ENCODE data around the gene CCDC88B. TPM values are rescaled to one million over a fixed set of nuclear protein-coding genes. Genes with fewer than 3 reads are reported as not detected.
"Not testable (repeated sequence)": the region's sequence is repeated elsewhere in the genome, so short reads cannot be mapped to it uniquely, and the experiment has no call there.

The CCDC88B gene
- total RNA-seq, 1 donor: 1.2 TPM

DNA sequence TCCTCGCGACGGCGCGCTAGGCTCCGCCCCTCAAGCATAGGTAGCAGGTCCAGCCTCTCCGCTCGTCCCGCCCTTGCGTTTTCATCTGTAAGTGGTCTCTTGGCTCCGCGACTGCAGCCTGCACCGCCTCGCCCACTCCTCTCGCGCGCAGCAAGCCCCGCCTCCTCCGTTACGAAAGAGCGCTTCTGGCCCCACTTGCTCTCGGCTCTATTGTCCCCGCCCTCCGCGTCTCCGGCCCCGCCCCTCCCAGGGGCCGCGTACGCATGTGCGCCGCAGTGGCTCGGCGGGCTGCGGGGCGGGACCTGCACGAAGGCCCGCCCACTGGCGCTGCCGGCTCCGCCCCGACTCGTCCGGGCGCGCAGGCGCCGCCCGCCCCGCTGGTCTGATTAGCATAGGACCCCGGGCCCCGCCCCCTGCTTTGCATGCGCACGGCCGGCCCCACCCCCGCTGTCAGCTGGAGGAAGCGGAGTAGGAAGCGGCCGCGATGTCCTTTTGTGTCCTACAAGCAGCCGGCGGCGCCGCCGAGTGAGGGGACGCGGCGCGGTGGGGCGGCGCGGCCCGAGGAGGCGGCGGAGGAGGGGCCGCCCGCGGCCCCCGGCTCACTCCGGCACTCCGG, 34.8 kb upstream of the CCDC88B start, which contains the start of gene ESRRA:
ESRRA (plus strand) TSS at position 450 of the 616 bp plus-strand sequence. CDS start 1,656 bp downstream, outside the sequence.
- DNase-seq (ENCODE audit: low read depth): peak; percentile 94
- TF ChIP-seq, protein P1, sequence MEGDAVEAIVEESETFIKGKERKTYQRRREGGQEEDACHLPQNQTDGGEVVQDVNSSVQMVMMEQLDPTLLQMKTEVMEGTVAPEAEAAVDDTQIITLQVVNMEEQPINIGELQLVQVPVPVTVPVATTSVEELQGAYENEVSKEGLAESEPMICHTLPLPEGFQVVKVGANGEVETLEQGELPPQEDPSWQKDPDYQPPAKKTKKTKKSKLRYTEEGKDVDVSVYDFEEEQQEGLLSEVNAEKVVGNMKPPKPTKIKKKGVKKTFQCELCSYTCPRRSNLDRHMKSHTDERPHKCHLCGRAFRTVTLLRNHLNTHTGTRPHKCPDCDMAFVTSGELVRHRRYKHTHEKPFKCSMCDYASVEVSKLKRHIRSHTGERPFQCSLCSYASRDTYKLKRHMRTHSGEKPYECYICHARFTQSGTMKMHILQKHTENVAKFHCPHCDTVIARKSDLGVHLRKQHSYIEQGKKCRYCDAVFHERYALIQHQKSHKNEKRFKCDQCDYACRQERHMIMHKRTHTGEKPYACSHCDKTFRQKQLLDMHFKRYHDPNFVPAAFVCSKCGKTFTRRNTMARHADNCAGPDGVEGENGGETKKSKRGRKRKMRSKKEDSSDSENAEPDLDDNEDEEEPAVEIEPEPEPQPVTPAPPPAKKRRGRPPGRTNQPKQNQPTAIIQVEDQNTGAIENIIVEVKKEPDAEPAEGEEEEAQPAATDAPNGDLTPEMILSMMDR (IDR thresholded peaks at IDR 0.05; ENCODE audit: insufficient read depth, low read length): no peak
- peak within 1 kb of the TSS; percentile 78 for H3K4me3 ChIP-seq (ENCODE audit: low read depth, low read length)

DNA sequence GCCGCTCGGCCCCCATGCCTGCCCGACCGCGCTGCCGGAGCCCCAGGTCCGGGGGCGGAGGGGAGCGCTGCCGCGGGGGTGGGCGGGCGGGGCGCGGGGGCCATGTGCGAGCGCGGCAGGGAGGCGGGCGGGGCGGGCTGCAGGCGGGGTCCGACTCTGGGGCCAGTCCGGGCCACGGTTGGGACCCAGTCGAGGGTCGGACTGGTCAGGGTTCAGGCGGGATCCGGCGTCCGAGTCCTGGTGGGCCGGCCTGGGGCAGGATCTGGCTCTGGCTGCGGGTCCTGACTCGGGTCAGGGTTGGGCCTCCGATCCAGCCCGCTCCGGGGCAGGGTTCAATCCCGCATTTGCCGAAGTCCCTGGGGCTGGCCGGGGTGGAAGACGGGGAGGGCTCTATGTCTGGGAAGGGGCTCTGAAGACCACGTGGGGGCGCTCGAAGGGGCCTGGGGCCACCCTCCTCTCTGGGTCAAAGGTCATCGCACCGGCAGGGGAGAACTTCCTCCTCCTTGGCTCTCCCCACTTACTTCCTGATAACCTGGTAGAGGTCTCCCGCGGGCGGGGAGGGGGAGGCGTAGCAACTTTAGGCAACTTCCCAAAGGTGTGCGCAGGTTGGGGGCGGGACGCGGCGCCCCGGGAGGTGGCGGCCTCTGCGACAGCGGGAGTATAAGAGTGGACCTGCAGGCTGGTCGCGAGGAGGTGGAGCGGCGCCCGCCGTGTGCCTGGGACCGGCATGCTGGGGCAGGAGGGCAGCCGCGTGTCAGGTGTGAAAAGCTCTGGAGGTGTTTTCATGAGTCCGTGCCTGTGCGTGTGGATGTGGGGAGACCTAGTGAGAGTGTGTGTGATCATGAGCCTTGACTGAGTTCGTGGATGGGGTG, 34.1 kb upstream of the CCDC88B start:
- H3K4me3 ChIP-seq (ENCODE audit: low read depth, low read length): peak overlapping the region; percentile 74
- TF ChIP-seq, protein P1 (IDR thresholded peaks at IDR 0.05; ENCODE audit: insufficient read depth, low read length): no peak
- no peak for DNase-seq (ENCODE audit: low read depth)

DNA sequence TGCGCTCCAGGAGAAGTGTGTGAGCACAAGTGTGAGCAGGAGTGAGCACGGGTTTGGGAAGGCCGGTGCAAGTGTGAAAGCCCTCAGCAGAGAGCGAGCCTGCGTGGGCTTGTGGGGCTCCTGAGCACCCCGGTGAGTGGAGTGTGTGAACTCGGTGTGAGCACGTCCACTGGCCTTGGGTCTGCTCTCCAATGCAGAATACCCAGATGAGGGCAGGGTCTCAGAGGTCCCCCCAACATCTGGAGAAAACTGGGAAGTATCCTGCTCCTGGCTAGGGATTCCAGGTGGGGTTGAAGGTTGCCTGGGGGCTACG, 33.5 kb upstream of the CCDC88B start:
- H3K4me3 ChIP-seq (ENCODE audit: low read depth, low read length): peak overlapping the region; percentile 74
- no peak for DNase-seq (ENCODE audit: low read depth)
- TF ChIP-seq, protein P1 (IDR thresholded peaks at IDR 0.05; ENCODE audit: insufficient read depth, low read length): no peak

DNA sequence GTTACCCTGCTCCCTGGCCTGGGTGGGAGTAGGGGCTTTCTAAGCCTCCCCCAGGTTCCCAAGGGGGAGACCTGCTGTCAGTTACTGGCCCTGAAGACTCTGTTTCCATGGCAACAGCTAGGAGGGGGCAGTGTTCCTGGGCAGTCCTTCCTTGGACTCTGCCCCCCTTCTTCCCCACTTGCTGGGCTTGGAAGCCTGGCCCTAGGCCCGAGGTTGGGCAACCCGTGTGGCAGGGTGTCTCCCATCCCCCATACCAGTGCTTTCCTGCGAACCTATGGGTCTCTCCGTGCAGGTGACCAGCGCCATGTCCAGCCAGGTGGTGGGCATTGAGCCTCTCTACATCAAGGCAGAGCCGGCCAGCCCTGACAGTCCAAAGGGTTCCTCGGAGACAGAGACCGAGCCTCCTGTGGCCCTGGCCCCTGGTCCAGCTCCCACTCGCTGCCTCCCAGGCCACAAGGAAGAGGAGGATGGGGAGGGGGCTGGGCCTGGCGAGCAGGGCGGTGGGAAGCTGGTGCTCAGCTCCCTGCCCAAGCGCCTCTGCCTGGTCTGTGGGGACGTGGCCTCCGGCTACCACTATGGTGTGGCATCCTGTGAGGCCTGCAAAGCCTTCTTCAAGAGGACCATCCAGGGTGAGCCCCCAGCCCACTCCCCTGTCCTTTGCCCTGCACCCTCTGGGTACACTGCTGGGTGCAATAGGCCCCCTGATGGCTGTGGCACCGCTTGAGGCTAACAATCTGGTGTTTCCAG, 33.0 kb upstream of the CCDC88B start:
- TF ChIP-seq, protein P1 (IDR thresholded peaks at IDR 0.05; ENCODE audit: insufficient read depth, low read length): no peak

DNA sequence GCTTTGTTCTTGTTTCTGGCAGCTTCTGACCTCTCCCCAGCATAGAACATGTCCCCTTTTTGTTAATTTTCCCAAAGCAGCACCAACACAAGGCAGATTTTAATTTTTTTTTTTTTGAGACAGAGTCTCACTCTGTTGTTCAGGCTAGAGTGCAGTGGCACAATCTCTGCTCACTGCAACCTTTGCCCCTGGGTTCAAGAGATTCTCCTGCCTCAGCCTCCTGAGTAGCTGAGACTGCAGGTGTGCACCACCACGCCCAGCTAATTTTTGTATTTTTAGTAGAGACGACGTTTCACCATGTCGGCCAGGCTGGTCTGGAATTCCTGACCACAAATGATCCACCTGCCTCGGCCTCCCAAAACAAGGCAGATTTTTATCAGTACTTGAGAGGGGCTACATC, 32.2 kb upstream of the CCDC88B start:
- not testable (repeated sequence) for H3K4me3 ChIP-seq (ENCODE audit: low read depth, low read length); DNase-seq (ENCODE audit: low read depth)

More for the DNA sequence above, 33.0 kb upstream of the CCDC88B start:
- peak overlapping the region; percentile 74 for H3K4me3 ChIP-seq (ENCODE audit: low read depth, low read length)
- DNase-seq (ENCODE audit: low read depth): no peak

DNA sequence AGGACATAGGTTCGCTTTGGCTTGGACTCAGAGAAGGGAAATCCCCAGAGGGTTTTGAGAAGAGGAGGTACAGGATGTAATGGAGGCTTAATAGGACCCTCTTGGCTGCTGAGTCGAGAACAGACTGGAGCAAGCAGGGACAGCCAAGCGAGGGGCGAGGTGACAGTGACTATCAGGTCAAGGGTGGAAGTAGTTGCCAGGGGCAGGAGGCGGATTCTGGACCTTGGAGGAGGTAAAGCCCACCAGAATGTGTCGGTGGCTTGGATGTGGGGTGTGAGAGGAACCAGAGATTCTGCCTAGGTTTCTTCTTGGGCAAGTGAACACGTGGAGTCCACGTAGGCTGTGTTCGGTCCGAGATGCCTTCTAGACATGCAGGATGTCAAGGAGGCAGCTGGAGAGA, 27.1 kb upstream of the CCDC88B start:
- no peak for DNase-seq (ENCODE audit: low read depth)
- no peak overlapping the region for H3K4me3 ChIP-seq (ENCODE audit: low read depth, low read length)
- TF ChIP-seq, protein P1 (IDR thresholded peaks at IDR 0.05; ENCODE audit: insufficient read depth, low read length): no peak
